GM12892 (cell line): ENCODE results near the gene ZPLD1.

ENCODE experiments used
- POLR2A ChIP-seq: IDR thresholded peaks from 2 replicates; pipeline ENCODE4 v1.6.1; 2011; ENCODE audit warnings: low read depth, low read length, control low read depth
- POLR2AphosphoS5 ChIP-seq: IDR thresholded peaks from 2 replicates; pipeline ENCODE4 v1.6.1; 2011; ENCODE audit warnings: low read depth, low read length, control low read depth
- TAF1 ChIP-seq: IDR thresholded peaks from 2 replicates; pipeline ENCODE4 v1.6.1; 2011; ENCODE audit warnings: low read depth, mild to moderate bottlenecking, control low read depth, low read length, borderline replicate concordance

GRCh38 chr3:102528727-102529126, 93.9 kb downstream of the ZPLD1 start:
- TF ChIP-seq POLR2A (no peak), TAF1 (no peak), POLR2AphosphoS5 (no peak)
